HepG2 (cell line): Measurements from ENCODE around the gene MYH7B. TPM values are rescaled to one million over a fixed set of nuclear protein-coding genes. Genes with fewer than 3 reads are reported as not detected.
A peak's percentile ranks its signal among the peaks of the same experiment; 100 is the strongest.

Experiments
- CC2D1A ChIP-seq: sonication (generic); formaldehyde crosslinking; IDR thresholded peaks from 2 replicates; pipeline ENCODE4 v1.8.1; 2023; ENCODE audit warnings: mild to moderate bottlenecking, missing genetic modification reagents
- EZH2 ChIP-seq: conservative IDR thresholded peaks from 2 replicates; pipeline ENCODE4 v1.6.1; 2012; ENCODE audit warnings: mild to moderate bottlenecking, low read depth, low read length, moderate library complexity
- IKZF1 ChIP-seq: fragments of 450-650 bp; IDR thresholded peaks from 2 replicates; pipeline ENCODE4 v1.7.1; 2016
- KMT2A ChIP-seq: sonication (generic); formaldehyde crosslinking; IDR thresholded peaks from 2 replicates; pipeline ENCODE4 v1.4.0; 2020; ENCODE audit warnings: missing genetic modification reagents
- KMT2B ChIP-seq: IDR thresholded peaks from 2 replicates; pipeline ENCODE4 v1.6.1; 2016; ENCODE audit warnings: missing genetic modification reagents, missing compliant biosample characterization
- LBX2 ChIP-seq: sonication (generic); formaldehyde crosslinking; IDR thresholded peaks from 2 replicates; pipeline ENCODE4 v1.5.0; 2020; ENCODE audit warnings: missing genetic modification reagents, mild to moderate bottlenecking, borderline replicate concordance
- MTA1 ChIP-seq: sonication (generic); formaldehyde crosslinking; IDR thresholded peaks from 2 replicates; pipeline ENCODE4 v1.4.0; 2020; ENCODE audit warnings: missing genetic modification reagents, mild to moderate bottlenecking, borderline replicate concordance
- NR1H2 ChIP-seq: sonication (generic); formaldehyde crosslinking; IDR thresholded peaks from 2 replicates; pipeline ENCODE4 v1.8.1; 2022; ENCODE audit warnings: low read depth, missing genetic modification reagents, borderline replicate concordance
- PATZ1 ChIP-seq: sonication (generic); formaldehyde crosslinking; IDR thresholded peaks from 2 replicates; pipeline ENCODE4 v1.4.0; 2020; ENCODE audit warnings: missing genetic modification reagents
- POLR2AphosphoS2 ChIP-seq: IDR thresholded peaks from 2 replicates; pipeline ENCODE4 v1.6.1; 2011; ENCODE audit warnings: low read depth, low read length, improper control_type of control experiment
- RCOR2 ChIP-seq: IDR thresholded peaks from 2 replicates; pipeline ENCODE4 v1.6.1; 2016; ENCODE audit warnings: missing biosample characterization, missing genetic modification reagents
- RFXANK ChIP-seq: IDR thresholded peaks from 2 replicates; pipeline ENCODE4 v1.6.1; 2016
- RFXAP ChIP-seq: sonication (generic); formaldehyde crosslinking; IDR thresholded peaks from 2 replicates; pipeline ENCODE4 v1.4.0; 2020; ENCODE audit warnings: missing genetic modification reagents, borderline replicate concordance
- RNF219 ChIP-seq: sonication (generic); formaldehyde crosslinking; IDR thresholded peaks from 2 replicates; pipeline ENCODE4 v1.5.0; 2020; ENCODE audit warnings: mild to moderate bottlenecking, missing genetic modification reagents
- SIX1 ChIP-seq: sonication (generic); formaldehyde crosslinking; IDR thresholded peaks from 2 replicates; pipeline ENCODE4 v1.4.0; 2020; ENCODE audit warnings: missing genetic modification reagents, borderline replicate concordance
- ZBTB25 ChIP-seq: IDR thresholded peaks from 2 replicates; pipeline ENCODE4 v1.6.1; 2018; ENCODE audit warnings: missing genetic modification reagents
- ZBTB49 ChIP-seq: sonication (generic); formaldehyde crosslinking; IDR thresholded peaks from 2 replicates; pipeline ENCODE4 v1.4.0; 2020; ENCODE audit warnings: missing genetic modification reagents, borderline replicate concordance
- ZFAT ChIP-seq: sonication (generic); formaldehyde crosslinking; conservative IDR thresholded peaks from 2 replicates; pipeline ENCODE4 v1.8.1; 2023; ENCODE audit warnings: missing genetic modification reagents, inconsistent platforms
- ZFYVE20 ChIP-seq: sonication (generic); formaldehyde crosslinking; IDR thresholded peaks from 2 replicates; pipeline ENCODE4 v1.8.0; 2023; ENCODE audit warnings: low read depth, mild to moderate bottlenecking, moderate library complexity, missing genetic modification reagents, borderline replicate concordance
- ZMYM2 ChIP-seq: sonication (generic); formaldehyde crosslinking; IDR thresholded peaks from 2 replicates; pipeline ENCODE4 v1.8.0; 2022; ENCODE audit warnings: mild to moderate bottlenecking, missing genetic modification reagents
- ZNF335 ChIP-seq: sonication (generic); formaldehyde crosslinking; IDR thresholded peaks from 2 replicates; pipeline ENCODE4 v1.4.0; 2020; ENCODE audit warnings: missing genetic modification reagents
- ZNF644 ChIP-seq: IDR thresholded peaks from 2 replicates; pipeline ENCODE4 v1.6.1; 2016; ENCODE audit warnings: low read depth
- ZNF891 ChIP-seq: sonication (generic); formaldehyde crosslinking; IDR thresholded peaks from 2 replicates; pipeline ENCODE4 v1.5.0; 2020; ENCODE audit warnings: mild to moderate bottlenecking, missing genetic modification reagents
- polyA plus RNA-seq, 8 experiments: library from polyadenylated mRNA; depleted of rRNA in 3 of 8; stranded (reverse) in 7 of 8; unstranded in 1 of 8; fragments of >200 nt; fragmentation: Illumina TruSeq in 4 of 8; extraction: Trizol in 4 of 8; gene quantifications; 2 replicates each; pipeline versions ENCODE4 v1.2.1 to v1.2.3, GENCODE V29; 2011 to 2016; ENCODE audit warnings: low read depth in 4 of 8, missing spikeins in 1 of 8, mixed read lengths in 1 of 8; ENCODE audit not compliant: insufficient read depth in 1 of 8
- total RNA-seq, 5 experiments: library from RNA; depleted of rRNA; stranded (reverse); fragments of >200 nt; fragmentation: Illumina TruSeq; extraction: Trizol; gene quantifications; 2 replicates each; pipeline ENCODE4 v1.2.3, GENCODE V29; 2016; ENCODE audit warnings: low read depth in 1 of 5

MYH7B gene
- total and polyA plus RNA-seq, 2 of the 13 experiments (the other 11 are each of a cell fraction or from before 2014, with no cell fraction given): 0.05 to 0.20 TPM

GRCh38 chr20:35002426-35003210 is 47.0 kb downstream of the MYH7B start (continued):
- TF ChIP-seq RNF219 (CRISPR knock-in tag) (no peak), PATZ1 (CRISPR knock-in tag) (peak; percentile 87), SIX1 (CRISPR knock-in tag) (no peak), ZMYM2 (CRISPR knock-in tag) (no peak), RCOR2 (no peak), ZBTB25 (CRISPR knock-in tag) (no peak), KMT2B (CRISPR knock-in tag) (no peak), RFXANK (CRISPR knock-in tag) (no peak), ZBTB49 (CRISPR knock-in tag) (no peak), RFXAP (CRISPR knock-in tag) (no peak), LBX2 (CRISPR knock-in tag) (0 out of 2 replicates have a peak, but pooled peaks have one; percentile 53), POLR2AphosphoS2 (0 out of 2 replicates have a peak, but pooled peaks have one; percentile 9), IKZF1 (no peak), KMT2A (no peak), EZH2 (no peak), ZFYVE20 (CRISPR knock-in tag) (no peak), ZNF891 (0 out of 2 replicates have a peak, but pooled peaks have one; percentile 35), NR1H2 (CRISPR knock-in tag) (no peak), CC2D1A (CRISPR knock-in tag) (no peak), ZNF335 (CRISPR knock-in tag) (no peak), MTA1 (CRISPR knock-in tag) (peak; percentile 57; the same call in 1 of the 2 replicates), ZNF644 (CRISPR knock-in tag) (no peak), ZFAT (CRISPR knock-in tag) (no peak)
